ENCODE data around the gene IFT43. TPM values are rescaled to one million over a fixed set of nuclear protein-coding genes. Genes with fewer than 3 reads are reported as not detected.
A peak's percentile ranks its signal among the peaks of the same experiment; 100 is the strongest.

The IFT43 gene
- 78.8 and 82.1 TPM in 2 replicates for polyA plus RNA-seq (2012; rRNA removed)
- polyA plus RNA-seq (2012; cell fraction: cytosol; rRNA removed) = 78.8 and 83.5 TPM in 2 replicates
- polyA plus RNA-seq (2012; cell fraction: nucleus; rRNA removed) = 95.8 and 100 TPM in 2 replicates

DNA sequence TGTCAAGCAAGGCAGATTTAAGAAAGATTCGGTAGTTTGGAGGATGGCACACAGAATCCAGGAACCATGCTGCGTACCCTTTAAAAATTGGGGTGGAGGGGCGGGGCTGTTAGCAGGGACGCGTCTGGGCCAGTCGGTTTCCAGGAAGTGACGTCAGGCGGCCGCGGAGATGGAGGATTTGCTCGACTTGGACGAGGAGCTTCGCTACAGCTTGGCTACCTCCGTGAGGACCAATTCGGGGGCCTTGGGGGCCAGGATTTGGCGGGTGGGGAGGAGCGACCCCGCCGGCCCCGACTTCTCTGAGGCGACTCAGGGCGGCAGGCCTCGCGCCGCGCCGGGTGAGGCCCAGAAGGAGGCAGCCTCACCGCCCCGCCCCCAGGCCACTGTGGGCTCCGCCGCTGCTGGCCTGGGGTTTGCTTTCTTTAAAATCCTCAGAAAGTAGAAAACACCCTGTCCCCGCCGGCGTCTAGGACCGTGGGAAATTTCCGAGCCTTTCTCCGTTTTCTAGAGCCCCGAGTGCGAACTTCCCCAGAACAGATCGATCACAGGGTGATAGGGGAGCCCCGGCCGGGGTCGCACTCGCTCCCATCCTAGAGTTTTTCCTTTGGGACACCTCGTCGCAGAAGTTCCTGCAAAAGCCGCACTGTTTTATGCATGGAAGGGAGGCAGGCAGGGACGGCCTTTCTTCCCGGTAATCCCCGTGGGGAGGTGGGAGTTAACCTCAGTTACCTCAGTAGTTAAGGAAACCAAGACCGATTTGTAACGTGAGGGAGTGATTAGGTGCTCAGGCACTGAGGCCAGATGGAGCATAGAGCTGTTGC is at the start of gene IFT43:
Gene IFT43 (plus strand): TSS at position 146 of the 821 bp plus-strand sequence. CDS start 24 bp downstream, at position 170.
- ChIA-PET POLR2A (interaction anchor here (0.6 kb wide), 2 partner anchors 319 to 611 kb away, joined by 3 read pairs; no protein-coding TSS in a partner anchor), CTCF (interaction anchor here (0.7 to 19.6 kb wide), 9 partner anchors 8 to 409 kb away, joined by 3 to 550 read pairs (median 5); no protein-coding TSS in a partner anchor)
- Histone ChIP-seq H4K20me1 (ENCODE audit: insufficient read depth) (no peaks in the 10 kb centered on the region), H3K9ac (peak within 1 kb of the TSS; percentile 91), H3K27ac (ENCODE audit: low read depth in 2 of 2, low read length in 1 of 2) (peak within 1 kb of the TSS; percentile 67 to 75; a peak in 2 of 4 replicates), H3K27me3 (ENCODE audit: insufficient read depth) (no peaks in the 10 kb centered on the region), H3K79me2 (ENCODE audit: insufficient read depth) (peaks cover 18% of the 10 kb centered on the region), H3K36me3 (replicated peaks in 1 of 2; ENCODE audit: control insufficient read depth in 1 of 2, insufficient read depth in 2 of 2, low read length in 1 of 2) (peaks cover 10 to 19% of the 10 kb centered on the region in 2 experiments), H3K4me3 (ENCODE audit: low read depth in 2 of 2, low read length in 1 of 2) (peak within 1 kb of the TSS; percentile 93 to 100), H3K4me2 (peak within 1 kb of the TSS; percentile 99), H3K4me1 (ENCODE audit: control insufficient read depth in 1 of 2, insufficient read depth in 2 of 2, low read depth in 1 of 2, low read length in 1 of 2) (peaks cover 13 to 36% of the 10 kb centered on the region in 2 experiments), H3K9me3 (no peaks in the 10 kb centered on the region), H2AFZ (ENCODE audit: low read depth) (peak within 1 kb of the TSS; percentile 80), H3K9me2 (no peaks in the 10 kb centered on the region), H3F3A (replicated peaks; ENCODE audit: insufficient read depth) (peaks cover 5% of the 10 kb centered on the region)
- under 1% methylated on average over 17 of the region's 52 CpGs for WGBS (ENCODE audit: low lambda C conversion rate)
- peak; percentile 90 for DNase-seq
- TF ChIP-seq GATA2 (CRISPR knock-in tag; IDR thresholded peaks at IDR 0.05) (no peak), POLR2AphosphoS5 (IDR thresholded peaks at IDR 0.05; ENCODE audit: low read depth, low read length) (peak; percentile 54; the same call in 1 of the 2 replicates), RCOR1 (IDR thresholded peaks at IDR 0.05; ENCODE audit: low read length) (no peak), EP300 (IDR thresholded peaks at IDR 0.05; ENCODE audit: borderline replicate concordance in 1 of 2, low read depth in 1 of 2, low read length in 1 of 2) (peak in 1 of 2 experiments; percentile 33; a peak in 1 of 4 replicates), NFIC (IDR thresholded peaks at IDR 0.05; ENCODE audit: borderline replicate concordance) (no peak), TAF1 (IDR thresholded peaks at IDR 0.05; ENCODE audit: borderline replicate concordance, low read depth, low read length) (peak; percentile 24; the same call in 1 of the 2 replicates), TEAD4 (IDR thresholded peaks at IDR 0.05; ENCODE audit: borderline replicate concordance, insufficient read depth) (no peak), FOSL2 (IDR thresholded peaks at IDR 0.05; ENCODE audit: borderline replicate concordance, low read depth) (no peak), SMC3 (IDR thresholded peaks at IDR 0.05; ENCODE audit: low read depth, low read length) (no peak), RFX5 (IDR thresholded peaks at IDR 0.05; ENCODE audit: low read length) (0 out of 2 replicates have a peak, but pooled peaks have one; percentile 60), MEF2A (IDR thresholded peaks at IDR 0.05; ENCODE audit: borderline replicate concordance, low read depth) (no peak), RAD21 (IDR thresholded peaks at IDR 0.05; ENCODE audit: low read length) (no peak), MXI1 (IDR thresholded peaks at IDR 0.05; ENCODE audit: low read depth, low read length) (peak; percentile 89), TCF12 (IDR thresholded peaks at IDR 0.05) (no peak), FOXM1 (IDR thresholded peaks at IDR 0.05; ENCODE audit: low read depth) (no peak), JUND (IDR thresholded peaks at IDR 0.05) (no peak), YY1 (IDR thresholded peaks at IDR 0.05; ENCODE audit: low read depth) (peak; percentile 60; the same call in 1 of the 2 replicates), NRF1 (IDR thresholded peaks at IDR 0.05; ENCODE audit: low read depth, low read length) (no peak), EZH2phosphoT487 (IDR thresholded peaks at IDR 0.05; ENCODE audit: borderline replicate concordance, low read depth) (no peak), RXRA (IDR thresholded peaks at IDR 0.05; ENCODE audit: borderline replicate concordance, low read depth) (no peak), GABPA (IDR thresholded peaks at IDR 0.05; ENCODE audit: low read depth) (peak; percentile 77)
- TF ChIP-seq, protein P1, sequence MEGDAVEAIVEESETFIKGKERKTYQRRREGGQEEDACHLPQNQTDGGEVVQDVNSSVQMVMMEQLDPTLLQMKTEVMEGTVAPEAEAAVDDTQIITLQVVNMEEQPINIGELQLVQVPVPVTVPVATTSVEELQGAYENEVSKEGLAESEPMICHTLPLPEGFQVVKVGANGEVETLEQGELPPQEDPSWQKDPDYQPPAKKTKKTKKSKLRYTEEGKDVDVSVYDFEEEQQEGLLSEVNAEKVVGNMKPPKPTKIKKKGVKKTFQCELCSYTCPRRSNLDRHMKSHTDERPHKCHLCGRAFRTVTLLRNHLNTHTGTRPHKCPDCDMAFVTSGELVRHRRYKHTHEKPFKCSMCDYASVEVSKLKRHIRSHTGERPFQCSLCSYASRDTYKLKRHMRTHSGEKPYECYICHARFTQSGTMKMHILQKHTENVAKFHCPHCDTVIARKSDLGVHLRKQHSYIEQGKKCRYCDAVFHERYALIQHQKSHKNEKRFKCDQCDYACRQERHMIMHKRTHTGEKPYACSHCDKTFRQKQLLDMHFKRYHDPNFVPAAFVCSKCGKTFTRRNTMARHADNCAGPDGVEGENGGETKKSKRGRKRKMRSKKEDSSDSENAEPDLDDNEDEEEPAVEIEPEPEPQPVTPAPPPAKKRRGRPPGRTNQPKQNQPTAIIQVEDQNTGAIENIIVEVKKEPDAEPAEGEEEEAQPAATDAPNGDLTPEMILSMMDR (IDR thresholded peaks at IDR 0.05) = no peak
- TF ChIP-seq, protein P2, sequence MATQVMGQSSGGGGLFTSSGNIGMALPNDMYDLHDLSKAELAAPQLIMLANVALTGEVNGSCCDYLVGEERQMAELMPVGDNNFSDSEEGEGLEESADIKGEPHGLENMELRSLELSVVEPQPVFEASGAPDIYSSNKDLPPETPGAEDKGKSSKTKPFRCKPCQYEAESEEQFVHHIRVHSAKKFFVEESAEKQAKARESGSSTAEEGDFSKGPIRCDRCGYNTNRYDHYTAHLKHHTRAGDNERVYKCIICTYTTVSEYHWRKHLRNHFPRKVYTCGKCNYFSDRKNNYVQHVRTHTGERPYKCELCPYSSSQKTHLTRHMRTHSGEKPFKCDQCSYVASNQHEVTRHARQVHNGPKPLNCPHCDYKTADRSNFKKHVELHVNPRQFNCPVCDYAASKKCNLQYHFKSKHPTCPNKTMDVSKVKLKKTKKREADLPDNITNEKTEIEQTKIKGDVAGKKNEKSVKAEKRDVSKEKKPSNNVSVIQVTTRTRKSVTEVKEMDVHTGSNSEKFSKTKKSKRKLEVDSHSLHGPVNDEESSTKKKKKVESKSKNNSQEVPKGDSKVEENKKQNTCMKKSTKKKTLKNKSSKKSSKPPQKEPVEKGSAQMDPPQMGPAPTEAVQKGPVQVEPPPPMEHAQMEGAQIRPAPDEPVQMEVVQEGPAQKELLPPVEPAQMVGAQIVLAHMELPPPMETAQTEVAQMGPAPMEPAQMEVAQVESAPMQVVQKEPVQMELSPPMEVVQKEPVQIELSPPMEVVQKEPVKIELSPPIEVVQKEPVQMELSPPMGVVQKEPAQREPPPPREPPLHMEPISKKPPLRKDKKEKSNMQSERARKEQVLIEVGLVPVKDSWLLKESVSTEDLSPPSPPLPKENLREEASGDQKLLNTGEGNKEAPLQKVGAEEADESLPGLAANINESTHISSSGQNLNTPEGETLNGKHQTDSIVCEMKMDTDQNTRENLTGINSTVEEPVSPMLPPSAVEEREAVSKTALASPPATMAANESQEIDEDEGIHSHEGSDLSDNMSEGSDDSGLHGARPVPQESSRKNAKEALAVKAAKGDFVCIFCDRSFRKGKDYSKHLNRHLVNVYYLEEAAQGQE (IDR thresholded peaks at IDR 0.05; ENCODE audit: low read depth, low read length) = no peak
- TF ChIP-seq, protein P3, sequence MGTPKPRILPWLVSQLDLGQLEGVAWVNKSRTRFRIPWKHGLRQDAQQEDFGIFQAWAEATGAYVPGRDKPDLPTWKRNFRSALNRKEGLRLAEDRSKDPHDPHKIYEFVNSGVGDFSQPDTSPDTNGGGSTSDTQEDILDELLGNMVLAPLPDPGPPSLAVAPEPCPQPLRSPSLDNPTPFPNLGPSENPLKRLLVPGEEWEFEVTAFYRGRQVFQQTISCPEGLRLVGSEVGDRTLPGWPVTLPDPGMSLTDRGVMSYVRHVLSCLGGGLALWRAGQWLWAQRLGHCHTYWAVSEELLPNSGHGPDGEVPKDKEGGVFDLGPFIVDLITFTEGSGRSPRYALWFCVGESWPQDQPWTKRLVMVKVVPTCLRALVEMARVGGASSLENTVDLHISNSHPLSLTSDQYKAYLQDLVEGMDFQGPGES (IDR thresholded peaks at IDR 0.05; ENCODE audit: low read depth, low read length) = no peak
- TF ChIP-seq, protein P4, sequence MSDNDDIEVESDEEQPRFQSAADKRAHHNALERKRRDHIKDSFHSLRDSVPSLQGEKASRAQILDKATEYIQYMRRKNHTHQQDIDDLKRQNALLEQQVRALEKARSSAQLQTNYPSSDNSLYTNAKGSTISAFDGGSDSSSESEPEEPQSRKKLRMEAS (IDR thresholded peaks at IDR 0.05; ENCODE audit: low read depth) = peak; percentile 79

Measured in SK-N-SH (cell line).